ENCODE measurements around the gene CAMKK2.

The CAMKK2 gene

DNA sequence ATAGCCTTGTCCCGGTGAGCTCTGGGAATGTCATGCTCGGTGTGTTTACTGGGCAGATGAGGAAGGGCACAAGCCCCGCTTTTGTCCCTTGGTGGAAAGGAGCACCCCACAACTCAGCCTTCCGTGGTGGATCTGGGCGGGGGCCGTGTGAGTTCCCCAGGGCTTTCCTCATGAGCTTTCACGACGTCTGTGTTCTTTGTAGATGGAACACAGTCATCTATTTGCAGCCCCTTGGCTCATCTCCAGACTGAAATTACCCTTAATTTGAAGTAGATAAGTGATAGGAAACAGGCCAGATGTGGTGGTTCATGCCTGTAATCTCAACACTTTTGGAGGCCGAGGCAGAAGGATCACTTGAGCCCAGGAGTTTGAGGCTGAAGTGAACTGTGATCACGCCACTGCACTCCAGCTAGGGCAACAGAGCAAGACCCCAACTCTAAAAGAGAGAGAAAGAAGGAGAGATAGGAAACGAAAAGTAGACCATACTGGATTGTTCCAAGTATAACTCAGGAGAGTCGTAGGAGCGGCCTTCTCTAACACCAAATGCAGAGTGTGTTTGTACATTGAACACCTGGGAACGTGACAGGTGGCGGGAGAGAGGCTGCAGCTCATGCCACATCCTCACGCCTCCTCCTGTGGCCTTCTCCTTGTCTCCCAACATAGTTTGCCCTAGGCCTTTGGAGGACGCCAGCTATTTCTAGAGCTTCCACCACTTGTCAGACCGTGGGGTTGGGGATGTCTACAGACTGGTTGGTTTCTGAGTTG lies 77.7 kb downstream of the CAMKK2 start:
- no peak overlapping the region for H3K4me3 ChIP-seq (ENCODE audit: low read depth in 1 of 2, low read length in 2 of 2)
- peaks cover 10 to 11% of the 10 kb centered on the region in 2 donors for H3K36me3 ChIP-seq (ENCODE audit: control insufficient read depth in 1 of 2, insufficient read depth in 2 of 2, low read length in 2 of 2)
- peaks cover 47 to 57% of the 10 kb centered on the region in 2 donors for H3K4me1 ChIP-seq (ENCODE audit: control insufficient read depth in 1 of 2, insufficient read depth in 2 of 2, low read length in 2 of 2)
- no peaks in the 10 kb centered on the region for H3K27me3 ChIP-seq (ENCODE audit: control insufficient read depth in 1 of 2, insufficient read depth in 2 of 2, low read length in 2 of 2)
- peak overlapping the region in 1 of 2 donors; percentile 15 for H3K9ac ChIP-seq (ENCODE audit: low read depth in 1 of 2, low read length in 2 of 2)
- no peak overlapping the region for H3K27ac ChIP-seq (ENCODE audit: low read depth, low read length)
- no peaks in the 10 kb centered on the region for H3K9me3 ChIP-seq (ENCODE audit: control insufficient read depth in 1 of 2, low read length in 2 of 2)

DNA sequence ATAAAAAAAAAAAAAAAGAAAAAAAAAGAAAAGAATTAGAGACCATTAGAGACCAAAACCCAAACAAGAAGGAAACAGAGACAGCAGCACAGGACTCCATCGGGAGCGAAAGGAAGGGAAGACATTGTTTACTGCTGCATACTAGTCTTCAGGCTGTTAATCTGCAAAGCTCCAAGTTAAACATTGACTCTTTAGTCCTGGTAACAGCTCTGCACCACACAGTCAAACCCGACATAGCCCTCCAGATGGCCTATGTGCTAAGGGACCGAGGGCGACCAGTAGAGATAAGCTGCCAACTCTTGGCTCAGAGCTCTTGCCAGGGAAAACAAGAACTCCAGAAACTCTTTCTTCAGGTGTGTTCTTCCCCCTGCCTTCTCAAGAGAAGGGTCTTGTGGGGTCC lies 78.7 kb downstream of the CAMKK2 start:
- H3K9ac ChIP-seq (ENCODE audit: low read depth in 1 of 2, low read length in 2 of 2): no peak overlapping the region
- no peak overlapping the region for H3K4me3 ChIP-seq (ENCODE audit: low read depth in 1 of 2, low read length in 2 of 2)
- H3K4me1 ChIP-seq (ENCODE audit: control insufficient read depth in 1 of 2, insufficient read depth in 2 of 2, low read length in 2 of 2): peaks cover 42 to 49% of the 10 kb centered on the region in 2 donors
- no peak overlapping the region for H3K27ac ChIP-seq (ENCODE audit: low read depth, low read length)
- H3K27me3 ChIP-seq (ENCODE audit: control insufficient read depth in 1 of 2, insufficient read depth in 2 of 2, low read length in 2 of 2): no peaks in the 10 kb centered on the region
- H3K9me3 ChIP-seq (ENCODE audit: control insufficient read depth in 1 of 2, low read length in 2 of 2): no peaks in the 10 kb centered on the region
- peaks cover 6 to 9% of the 10 kb centered on the region in 2 donors for H3K36me3 ChIP-seq (ENCODE audit: control insufficient read depth in 1 of 2, insufficient read depth in 2 of 2, low read length in 2 of 2)

DNA sequence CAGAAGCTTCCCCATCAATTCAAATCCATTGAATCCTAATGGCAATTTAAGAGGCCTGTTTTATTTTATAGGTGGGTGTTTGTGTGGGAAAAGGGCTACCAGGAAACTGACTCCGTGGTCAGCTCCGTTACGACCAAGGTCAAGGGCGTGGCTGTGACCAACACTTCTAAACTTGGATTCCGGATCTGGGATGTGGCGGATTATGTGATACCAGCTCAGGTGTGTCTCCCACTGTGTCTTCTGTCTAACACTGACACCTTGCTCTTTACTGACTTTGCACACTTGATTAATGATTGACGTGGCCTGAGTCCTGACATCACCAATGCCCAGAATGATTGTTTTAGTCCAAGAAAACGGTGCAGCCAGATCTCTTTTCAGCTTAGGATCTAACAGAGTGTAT lies 79.4 kb downstream of the CAMKK2 start:
- Histone ChIP-seq H3K9me3 (ENCODE audit: control insufficient read depth in 1 of 2, low read length in 2 of 2) (no peaks in the 10 kb centered on the region), H3K9ac (ENCODE audit: low read depth in 1 of 2, low read length in 2 of 2) (peak overlapping the region in 1 of 2 donors; percentile 46), H3K27ac (ENCODE audit: low read depth, low read length) (peak overlapping the region; percentile 64), H3K4me3 (ENCODE audit: low read depth in 1 of 2, low read length in 2 of 2) (no peak overlapping the region), H3K36me3 (ENCODE audit: control insufficient read depth in 1 of 2, insufficient read depth in 2 of 2, low read length in 2 of 2) (peaks cover 6 to 7% of the 10 kb centered on the region in 2 donors), H3K4me1 (ENCODE audit: control insufficient read depth in 1 of 2, insufficient read depth in 2 of 2, low read length in 2 of 2) (peaks cover 41 to 48% of the 10 kb centered on the region in 2 donors), H3K27me3 (ENCODE audit: control insufficient read depth in 1 of 2, insufficient read depth in 2 of 2, low read length in 2 of 2) (no peaks in the 10 kb centered on the region)

DNA sequence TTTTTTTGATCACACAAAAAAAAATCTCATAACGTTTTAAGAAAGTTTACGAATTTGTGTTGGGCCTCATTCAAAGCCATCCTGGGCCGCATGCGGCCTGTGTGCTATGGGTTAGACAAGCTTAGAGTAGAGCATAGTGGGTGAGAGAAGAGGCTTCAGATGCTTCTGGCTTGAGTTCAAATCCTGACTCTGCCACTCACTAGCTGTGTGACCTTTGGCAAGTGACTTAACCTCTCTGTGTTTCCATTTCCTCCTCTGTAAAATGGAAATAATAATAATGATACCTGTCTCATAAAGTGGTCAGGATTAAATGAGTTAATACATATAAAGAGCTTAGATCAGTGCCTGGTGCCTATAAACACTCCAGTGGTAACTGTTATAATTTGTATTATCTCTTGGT lies 80.4 kb downstream of the CAMKK2 start:
- Histone ChIP-seq H3K9ac (ENCODE audit: low read depth in 1 of 2, low read length in 2 of 2) (no peak overlapping the region), H3K4me3 (ENCODE audit: low read depth in 1 of 2, low read length in 2 of 2) (no peak overlapping the region), H3K27me3 (ENCODE audit: control insufficient read depth in 1 of 2, insufficient read depth in 2 of 2, low read length in 2 of 2) (no peaks in the 10 kb centered on the region), H3K9me3 (ENCODE audit: control insufficient read depth in 1 of 2, low read length in 2 of 2) (no peaks in the 10 kb centered on the region), H3K36me3 (ENCODE audit: control insufficient read depth in 1 of 2, insufficient read depth in 2 of 2, low read length in 2 of 2) (peaks cover 0 to 7% of the 10 kb centered on the region in 2 donors), H3K27ac (ENCODE audit: low read depth, low read length) (no peak overlapping the region), H3K4me1 (ENCODE audit: control insufficient read depth in 1 of 2, insufficient read depth in 2 of 2, low read length in 2 of 2) (peaks cover 45 to 48% of the 10 kb centered on the region in 2 donors)

DNA sequence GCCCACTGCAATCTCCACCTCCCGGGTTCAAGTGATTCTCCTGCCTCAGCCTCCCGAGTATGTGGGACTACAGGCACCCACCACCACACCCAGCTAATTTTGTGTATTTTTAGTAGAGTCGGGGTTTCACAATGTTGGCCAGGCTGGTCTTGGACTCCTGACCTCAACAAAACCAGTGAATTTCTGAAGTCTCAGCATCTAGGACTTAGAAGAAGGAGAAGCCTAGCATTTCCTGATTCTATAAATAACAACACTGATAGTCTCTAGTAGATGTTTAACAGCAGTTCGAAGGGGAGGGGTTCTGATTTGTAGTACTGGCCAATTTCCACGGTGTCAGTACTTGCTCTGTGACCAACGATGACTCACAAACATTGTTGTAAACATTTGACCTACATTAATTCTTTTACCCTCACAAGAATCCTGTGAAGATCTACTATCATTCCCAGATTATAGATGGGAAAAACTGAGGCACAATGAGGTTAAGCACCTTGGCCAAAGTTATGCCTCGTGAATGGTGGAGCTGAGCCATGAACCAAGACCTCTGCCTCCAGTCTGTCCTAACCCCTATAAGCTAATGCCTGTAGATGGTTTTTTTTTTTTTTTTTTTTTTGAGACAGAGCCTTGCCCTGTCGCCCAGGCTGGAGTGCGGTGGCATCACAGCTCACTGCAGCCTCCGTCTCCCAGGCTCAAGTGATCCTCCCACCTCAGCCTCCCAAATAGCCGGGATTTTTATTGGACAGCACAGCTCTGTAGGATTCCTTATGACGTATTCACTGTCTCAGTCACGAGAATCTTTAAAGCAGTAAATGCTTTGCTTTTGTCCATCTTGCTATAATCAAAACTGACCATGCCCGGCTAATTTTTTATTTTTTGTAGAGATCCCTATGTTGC lies 81.4 kb downstream of the CAMKK2 start:
- no peaks in the 10 kb centered on the region for H3K27me3 ChIP-seq (ENCODE audit: control insufficient read depth in 1 of 2, insufficient read depth in 2 of 2, low read length in 2 of 2)
- H3K36me3 ChIP-seq (ENCODE audit: control insufficient read depth in 1 of 2, insufficient read depth in 2 of 2, low read length in 2 of 2): peaks cover 0 to 7% of the 10 kb centered on the region in 2 donors
- H3K4me1 ChIP-seq (ENCODE audit: control insufficient read depth in 1 of 2, insufficient read depth in 2 of 2, low read length in 2 of 2): peaks cover 48 to 51% of the 10 kb centered on the region in 2 donors
- peak overlapping the region; percentile 52 for H3K27ac ChIP-seq (ENCODE audit: low read depth, low read length)
- no peaks in the 10 kb centered on the region for H3K9me3 ChIP-seq (ENCODE audit: control insufficient read depth in 1 of 2, low read length in 2 of 2)
- H3K4me3 ChIP-seq (ENCODE audit: low read depth in 1 of 2, low read length in 2 of 2): peak overlapping the region in 1 of 2 donors; percentile 13
- peak overlapping the region; percentile 27 to 30 for H3K9ac ChIP-seq (ENCODE audit: low read depth in 1 of 2, low read length in 2 of 2)

DNA sequence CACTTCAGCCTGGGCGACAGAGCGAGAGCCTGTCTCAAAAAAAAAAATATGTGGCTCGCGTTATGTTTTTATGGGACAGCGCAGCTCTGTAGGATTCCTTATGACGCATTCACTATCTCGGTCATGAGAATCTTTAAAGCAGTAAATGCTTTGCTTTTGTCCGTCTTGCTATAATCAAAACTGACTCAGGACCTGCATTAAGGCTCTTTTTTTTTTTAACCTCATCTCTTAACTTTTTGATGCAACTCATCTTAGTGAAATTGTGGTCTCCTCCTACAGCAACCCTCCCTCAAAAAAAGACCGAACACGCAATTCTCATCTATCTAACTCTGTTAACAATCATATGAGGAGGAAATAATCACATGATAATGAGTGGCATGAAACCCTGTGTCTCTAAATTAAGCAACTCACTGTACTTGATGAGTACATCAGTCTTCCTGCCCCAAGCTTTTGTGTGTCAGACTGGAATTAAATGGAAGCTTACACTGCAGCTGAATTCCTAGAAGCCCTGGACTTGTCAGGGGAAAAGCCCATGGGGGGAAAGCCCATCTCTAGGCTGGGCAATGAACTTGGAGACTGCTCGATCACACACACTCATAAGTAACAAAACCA lies 82.2 kb downstream of the CAMKK2 start:
- H3K9ac ChIP-seq (ENCODE audit: low read depth in 1 of 2, low read length in 2 of 2): peak overlapping the region; percentile 27 to 30
- no peaks in the 10 kb centered on the region for H3K27me3 ChIP-seq (ENCODE audit: control insufficient read depth in 1 of 2, insufficient read depth in 2 of 2, low read length in 2 of 2)
- peaks cover 48 to 51% of the 10 kb centered on the region in 2 donors for H3K4me1 ChIP-seq (ENCODE audit: control insufficient read depth in 1 of 2, insufficient read depth in 2 of 2, low read length in 2 of 2)
- H3K27ac ChIP-seq (ENCODE audit: low read depth, low read length): peak overlapping the region; percentile 17
- peaks cover 0 to 7% of the 10 kb centered on the region in 2 donors for H3K36me3 ChIP-seq (ENCODE audit: control insufficient read depth in 1 of 2, insufficient read depth in 2 of 2, low read length in 2 of 2)
- H3K4me3 ChIP-seq (ENCODE audit: low read depth in 1 of 2, low read length in 2 of 2): peak overlapping the region; percentile 2 to 11
- H3K9me3 ChIP-seq (ENCODE audit: control insufficient read depth in 1 of 2, low read length in 2 of 2): no peaks in the 10 kb centered on the region

DNA sequence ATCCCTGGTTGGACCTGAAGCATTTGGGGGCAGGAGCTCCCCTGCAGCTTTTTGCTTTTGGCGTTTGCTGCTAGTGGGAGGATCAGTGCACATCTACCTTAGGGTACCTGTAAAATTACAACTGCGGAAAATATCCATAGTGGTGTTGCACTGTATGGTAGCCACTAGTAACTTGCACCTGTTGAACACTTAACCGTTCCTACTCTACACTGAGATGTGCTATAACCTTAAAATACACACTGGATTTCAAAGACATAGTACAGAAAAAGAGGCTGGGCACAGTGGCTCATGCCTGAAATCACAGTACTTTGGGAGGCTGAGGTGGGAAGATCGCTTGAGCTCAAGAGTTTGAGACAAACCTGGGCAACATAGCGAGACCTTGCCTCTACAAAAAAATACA lies 83.6 kb downstream of the CAMKK2 start:
- H3K27ac ChIP-seq (ENCODE audit: low read depth, low read length): no peak overlapping the region
- peaks cover 39 to 48% of the 10 kb centered on the region in 2 donors for H3K4me1 ChIP-seq (ENCODE audit: control insufficient read depth in 1 of 2, insufficient read depth in 2 of 2, low read length in 2 of 2)
- no peak overlapping the region for H3K4me3 ChIP-seq (ENCODE audit: low read depth in 1 of 2, low read length in 2 of 2)
- no peaks in the 10 kb centered on the region for H3K9me3 ChIP-seq (ENCODE audit: control insufficient read depth in 1 of 2, low read length in 2 of 2)
- no peaks in the 10 kb centered on the region for H3K27me3 ChIP-seq (ENCODE audit: control insufficient read depth in 1 of 2, insufficient read depth in 2 of 2, low read length in 2 of 2)
- peaks cover 0 to 7% of the 10 kb centered on the region in 2 donors for H3K36me3 ChIP-seq (ENCODE audit: control insufficient read depth in 1 of 2, insufficient read depth in 2 of 2, low read length in 2 of 2)
- H3K9ac ChIP-seq (ENCODE audit: low read depth in 1 of 2, low read length in 2 of 2): no peak overlapping the region

DNA sequence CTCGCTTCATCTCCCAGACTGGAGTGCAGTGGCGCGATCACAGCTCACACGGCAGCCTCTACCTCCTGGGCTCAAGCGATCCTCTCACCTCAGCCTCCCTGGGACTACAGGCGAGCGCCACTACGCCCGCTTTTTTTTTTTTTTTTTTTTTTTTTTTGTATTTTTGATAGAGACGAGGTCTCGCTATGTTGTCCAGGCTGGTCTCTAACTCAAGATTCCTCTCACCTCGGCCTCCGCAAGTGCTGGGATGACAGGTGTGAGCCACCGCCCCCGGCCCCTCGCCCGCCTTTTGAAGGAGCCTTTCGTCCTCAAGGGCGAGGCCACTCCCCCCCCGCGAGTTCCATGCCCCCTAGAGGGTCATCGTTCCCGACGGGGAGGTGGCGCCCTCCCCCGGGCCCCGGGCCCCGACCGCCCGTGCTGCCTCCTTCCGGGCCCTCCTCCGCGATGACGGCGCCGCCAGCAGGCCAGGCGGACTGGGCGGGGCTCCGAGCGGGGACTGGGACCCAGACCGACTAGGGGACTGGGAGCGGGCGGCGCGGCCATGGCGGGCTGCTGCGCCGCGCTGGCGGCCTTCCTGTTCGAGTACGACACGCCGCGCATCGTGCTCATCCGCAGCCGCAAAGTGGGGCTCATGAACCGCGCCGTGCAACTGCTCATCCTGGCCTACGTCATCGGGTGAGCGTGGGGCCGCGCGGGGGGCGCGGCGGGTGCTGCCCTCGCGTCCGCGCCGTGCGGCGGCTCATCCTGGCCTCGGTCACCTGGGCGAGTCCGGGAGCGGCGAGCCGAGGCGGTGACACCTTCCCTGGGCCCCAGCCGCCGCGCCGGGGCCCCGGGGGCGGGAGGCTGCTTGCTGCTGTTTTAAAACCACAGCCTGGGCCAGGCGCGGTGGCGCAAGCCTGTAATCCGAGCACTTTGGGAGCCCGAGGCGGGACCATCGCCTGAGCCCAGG lies 86.6 kb downstream of the CAMKK2 start, which contains the start of gene P2RX4:
TSS of gene P2RX4 (plus strand) at position 506 of the 949 bp plus-strand sequence. CDS start at position 542, 36 bp downstream.
- Histone ChIP-seq H3K27me3 (ENCODE audit: control insufficient read depth in 1 of 2, insufficient read depth in 2 of 2, low read length in 2 of 2) (no peaks in the 10 kb centered on the region), H3K9ac (ENCODE audit: low read depth in 1 of 2, low read length in 2 of 2) (peak within 1 kb of the TSS; percentile 89 to 93), H3K4me3 (ENCODE audit: low read depth in 1 of 2, low read length in 2 of 2) (peak within 1 kb of the TSS; percentile 80 to 83), H3K27ac (ENCODE audit: low read depth, low read length) (peak within 1 kb of the TSS; percentile 89), H3K9me3 (ENCODE audit: control insufficient read depth in 1 of 2, low read length in 2 of 2) (no peaks in the 10 kb centered on the region), H3K36me3 (ENCODE audit: control insufficient read depth in 1 of 2, insufficient read depth in 2 of 2, low read length in 2 of 2) (no peaks in the 10 kb centered on the region), H3K4me1 (ENCODE audit: control insufficient read depth in 1 of 2, insufficient read depth in 2 of 2, low read length in 2 of 2) (peaks cover 11 to 26% of the 10 kb centered on the region in 2 donors)

DNA sequence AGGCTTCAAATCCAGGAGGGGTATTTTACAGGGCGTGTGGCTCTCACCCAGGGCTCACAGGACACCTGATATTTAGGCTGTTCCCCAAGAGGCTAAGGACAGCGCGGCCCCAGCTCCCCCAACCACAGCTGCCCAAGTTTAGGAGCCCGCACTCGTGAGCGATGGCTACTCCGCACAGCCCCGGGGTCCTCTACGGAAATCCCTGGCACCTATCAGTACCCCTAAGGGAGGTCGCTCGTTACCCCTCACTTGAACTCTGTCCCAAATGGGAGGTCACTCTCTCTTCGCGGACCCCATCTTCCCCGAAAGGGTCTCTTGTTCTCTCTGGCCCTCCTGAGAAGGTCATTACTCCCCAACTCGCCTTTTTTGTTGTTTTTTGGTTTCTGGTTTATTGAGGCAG lies 87.3 kb downstream of the CAMKK2 start:
- no peak overlapping the region for H3K9ac ChIP-seq (ENCODE audit: low read depth in 1 of 2, low read length in 2 of 2)
- peaks cover 5 to 19% of the 10 kb centered on the region in 2 donors for H3K4me1 ChIP-seq (ENCODE audit: control insufficient read depth in 1 of 2, insufficient read depth in 2 of 2, low read length in 2 of 2)
- H3K36me3 ChIP-seq (ENCODE audit: control insufficient read depth in 1 of 2, insufficient read depth in 2 of 2, low read length in 2 of 2): no peaks in the 10 kb centered on the region
- H3K27ac ChIP-seq (ENCODE audit: low read depth, low read length): no peak overlapping the region
- H3K4me3 ChIP-seq (ENCODE audit: low read depth in 1 of 2, low read length in 2 of 2): peak overlapping the region in 1 of 2 donors; percentile 3
- H3K27me3 ChIP-seq (ENCODE audit: control insufficient read depth in 1 of 2, insufficient read depth in 2 of 2, low read length in 2 of 2): no peaks in the 10 kb centered on the region
- no peaks in the 10 kb centered on the region for H3K9me3 ChIP-seq (ENCODE audit: control insufficient read depth in 1 of 2, low read length in 2 of 2)

All from duodenal mucosa (tissue), 2 donors.